T-helper 17 cell (primary cell): ENCODE data around the gene PTPRN2. TPM values are rescaled to one million over a fixed set of nuclear protein-coding genes. Genes with fewer than 3 reads are reported as not detected.

Experiments used
- ATAC-seq: fragments of 150-1000 bp; cut with Tn5 transposase; 2 replicates; pipeline ENCODE4 v1.10.0; 2021; ENCODE audit warnings: mild to moderate bottlenecking, moderate library complexity
- DNase-seq, 3 donors: peaks; one replicate each; pipeline versions ENCODE4 v3.0.0 to v3.0.0-alpha.2; 2020 to 2021
- H3K9me3 ChIP-seq: one replicate; pipeline ENCODE4 v1.7.0; 2013; ENCODE audit warnings: low read length, mild to moderate bottlenecking; ENCODE audit not compliant: control insufficient read depth, poor library complexity, severe bottlenecking
- H3K27ac Mint-ChIP-seq: one replicate; pipeline ENCODE4 v1.8.0; 2022; ENCODE audit warnings: mild to moderate bottlenecking, moderate library complexity, mixed read lengths
- H3K27me3 Mint-ChIP-seq: one replicate; pipeline ENCODE4 v1.8.0; 2022; ENCODE audit warnings: mixed read lengths
- H3K36me3 Mint-ChIP-seq: one replicate; pipeline ENCODE4 v1.8.0; 2022; ENCODE audit warnings: low read depth, mixed read lengths
- H3K4me1 Mint-ChIP-seq: one replicate; pipeline ENCODE4 v1.8.0; 2022; ENCODE audit warnings: mild to moderate bottlenecking, mixed read lengths
- H3K4me3 Mint-ChIP-seq: one replicate; pipeline ENCODE4 v1.8.0; 2022; ENCODE audit warnings: mild to moderate bottlenecking, moderate library complexity, mixed read lengths
- total RNA-seq, 4 donors: library from RNA in 2 of 4; stranded (reverse) in 2 of 4; gene quantifications; one replicate each; pipeline ENCODE4 v1.2.3 and lab custom pipeline; 2022 to 2026

The PTPRN2 gene
- total RNA-seq, 2 donors from 2014 or later = 0.42 to 0.57 TPM

DNA sequence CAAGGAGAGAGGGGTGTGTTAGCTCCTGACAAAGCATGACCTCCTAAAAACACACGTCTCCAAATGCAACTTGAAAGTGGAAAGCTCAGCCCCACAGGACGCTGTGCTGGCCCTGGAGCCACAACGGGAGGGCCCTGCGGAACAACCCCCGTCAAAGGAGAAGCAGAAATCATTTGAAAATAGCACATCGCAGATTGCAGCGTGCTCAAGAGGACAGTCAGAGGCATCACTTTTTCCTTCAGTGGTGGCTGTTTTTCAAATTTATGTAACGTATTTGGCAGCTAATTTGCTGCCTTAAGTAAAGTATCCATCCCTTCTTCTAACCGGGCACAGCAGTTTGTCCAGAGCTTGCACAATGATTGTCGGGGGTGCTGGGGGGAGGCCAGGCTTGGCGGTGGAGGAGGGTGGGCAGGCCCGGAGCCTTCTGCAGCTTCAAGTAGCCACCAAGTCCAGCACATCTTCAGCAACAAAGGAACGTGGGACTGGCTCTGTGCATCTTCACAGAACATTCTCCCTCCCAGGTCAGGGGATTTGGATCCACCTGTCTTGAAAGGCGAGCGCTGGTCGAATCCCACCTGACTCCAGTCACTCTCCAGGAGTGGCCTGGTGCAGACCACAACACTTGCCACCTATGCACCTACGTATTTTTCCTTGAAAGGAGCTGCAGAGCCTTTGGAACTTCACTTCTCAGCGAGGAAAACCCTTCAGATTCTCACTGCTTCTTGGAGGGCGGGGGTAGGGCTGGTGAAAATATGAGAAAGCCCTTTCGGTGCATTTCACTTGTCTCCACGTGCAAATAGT, 904.5 kb downstream of the PTPRN2 start:
- no peak overlapping the region for H3K27ac Mint-ChIP-seq
- no peaks in the 10 kb centered on the region for H3K9me3 ChIP-seq
- no peaks in the 10 kb centered on the region for H3K36me3 Mint-ChIP-seq
- no peak for ATAC-seq
- peaks cover 74% of the 10 kb centered on the region for H3K27me3 Mint-ChIP-seq
- no peak for DNase-seq
- H3K4me1 Mint-ChIP-seq = peaks cover 11% of the 10 kb centered on the region
- peak overlapping the region; percentile 63 for H3K4me3 Mint-ChIP-seq

DNA sequence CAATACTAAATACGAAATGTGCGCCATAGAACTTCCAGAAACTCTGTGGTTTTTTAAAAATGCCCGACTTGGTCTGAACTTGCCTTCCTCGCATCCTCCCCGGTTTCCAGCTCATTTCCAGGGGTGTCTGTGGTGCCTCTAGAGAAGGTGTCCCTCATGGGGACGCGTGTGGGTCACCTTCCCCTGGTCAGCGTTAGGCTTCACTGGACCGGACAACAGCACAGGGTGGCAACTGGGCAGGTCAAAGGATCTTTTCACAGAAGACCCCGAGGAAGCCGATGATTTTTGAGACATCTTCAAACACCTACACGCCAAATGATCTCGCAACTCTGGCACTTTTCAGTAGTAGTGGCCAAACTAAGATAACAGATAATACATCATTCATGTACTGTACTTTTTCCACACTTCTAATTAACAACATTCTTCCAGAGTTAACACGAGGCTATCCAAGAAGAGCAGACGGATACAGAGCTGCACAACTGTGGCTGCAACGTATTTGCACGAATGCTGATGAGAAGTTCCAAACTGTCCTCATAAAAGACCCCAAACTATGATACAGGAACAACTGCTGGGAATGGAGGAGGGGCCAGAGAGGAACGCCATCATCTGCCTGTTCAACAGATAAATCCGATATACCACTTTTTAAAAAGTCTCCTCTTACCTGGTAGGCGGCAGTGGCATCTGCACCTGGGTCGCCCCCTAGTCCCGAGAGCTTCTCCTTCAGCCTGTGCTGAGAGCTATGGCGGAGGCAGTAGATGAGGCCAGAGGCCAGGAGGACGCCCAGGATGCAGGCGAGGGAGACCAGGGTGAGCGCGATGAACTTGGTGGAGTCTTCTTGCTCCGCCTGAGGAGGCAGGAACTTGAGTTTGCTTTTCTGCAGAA, 905.3 kb downstream of the PTPRN2 start:
- ATAC-seq (no peak), DNase-seq (no peak)
- Mint-ChIP-seq H3K36me3 (no peaks in the 10 kb centered on the region), H3K27ac (no peak overlapping the region), H3K27me3 (peaks cover 74% of the 10 kb centered on the region), H3K4me3 (peak overlapping the region; percentile 39), H3K4me1 (peaks cover 11% of the 10 kb centered on the region)
- no peaks in the 10 kb centered on the region for H3K9me3 ChIP-seq

- H3K4me1 Mint-ChIP-seq = peaks cover 9% of the 10 kb centered on the region
- peaks cover 89% of the 10 kb centered on the region for H3K27me3 Mint-ChIP-seq
- ATAC-seq (no peak), DNase-seq (no peak)
- H3K36me3 Mint-ChIP-seq = peaks cover 3% of the 10 kb centered on the region
- no peak overlapping the region for H3K4me3 Mint-ChIP-seq
- H3K27ac Mint-ChIP-seq = no peak overlapping the region
- no peaks in the 10 kb centered on the region for H3K9me3 ChIP-seq
These were observed 908.0 kb downstream of the PTPRN2 start for GRCh38 chr7:157679607-157680006.

- no peaks in the 10 kb centered on the region for H3K9me3 ChIP-seq
- H3K27me3 Mint-ChIP-seq = peaks cover 87% of the 10 kb centered on the region
- no peak overlapping the region for H3K27ac Mint-ChIP-seq
- no peak for ATAC-seq
- H3K4me1 Mint-ChIP-seq = peaks cover 5% of the 10 kb centered on the region
- DNase-seq = no peak
- no peak overlapping the region for H3K4me3 Mint-ChIP-seq
- peaks cover 3% of the 10 kb centered on the region for H3K36me3 Mint-ChIP-seq
These were observed 909.1 kb downstream of the PTPRN2 start for GRCh38 chr7:157678501-157678900.

GRCh38 chr7:157676456-157677255, 911.0 kb downstream of the PTPRN2 start:
- Mint-ChIP-seq H3K4me3 (peak overlapping the region; percentile 41), H3K27me3 (peaks cover 87% of the 10 kb centered on the region), H3K36me3 (peaks cover 3% of the 10 kb centered on the region), H3K4me1 (peaks cover 5% of the 10 kb centered on the region), H3K27ac (no peak overlapping the region)
- DNase-seq (no peak), ATAC-seq (no peak)
- no peaks in the 10 kb centered on the region for H3K9me3 ChIP-seq

DNA sequence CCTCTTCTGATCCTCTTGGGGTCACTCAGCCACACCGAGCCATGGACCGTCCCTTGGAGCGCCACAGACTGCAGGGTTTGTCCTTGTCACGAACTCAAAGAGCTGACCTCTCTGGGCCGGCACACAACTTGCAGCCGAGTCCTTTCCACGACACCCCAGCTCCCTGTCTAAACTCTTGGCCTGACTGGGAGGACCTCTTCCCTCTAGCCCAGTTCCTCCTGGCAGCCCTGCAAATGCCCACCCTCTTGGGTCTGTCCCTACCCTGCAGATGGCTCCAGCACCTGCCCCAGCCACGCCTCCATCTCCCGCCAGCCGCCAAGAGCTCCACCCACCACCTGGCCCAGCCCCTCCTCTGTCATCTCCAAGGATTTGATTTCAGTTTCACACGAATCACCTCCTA, 911.6 kb downstream of the PTPRN2 start:
- Mint-ChIP-seq H3K27me3 (peaks cover 87% of the 10 kb centered on the region), H3K27ac (no peak overlapping the region), H3K4me1 (peaks cover 5% of the 10 kb centered on the region), H3K4me3 (no peak overlapping the region), H3K36me3 (peaks cover 3% of the 10 kb centered on the region)
- no peaks in the 10 kb centered on the region for H3K9me3 ChIP-seq
- no peak for ATAC-seq
- DNase-seq = no peak

DNA sequence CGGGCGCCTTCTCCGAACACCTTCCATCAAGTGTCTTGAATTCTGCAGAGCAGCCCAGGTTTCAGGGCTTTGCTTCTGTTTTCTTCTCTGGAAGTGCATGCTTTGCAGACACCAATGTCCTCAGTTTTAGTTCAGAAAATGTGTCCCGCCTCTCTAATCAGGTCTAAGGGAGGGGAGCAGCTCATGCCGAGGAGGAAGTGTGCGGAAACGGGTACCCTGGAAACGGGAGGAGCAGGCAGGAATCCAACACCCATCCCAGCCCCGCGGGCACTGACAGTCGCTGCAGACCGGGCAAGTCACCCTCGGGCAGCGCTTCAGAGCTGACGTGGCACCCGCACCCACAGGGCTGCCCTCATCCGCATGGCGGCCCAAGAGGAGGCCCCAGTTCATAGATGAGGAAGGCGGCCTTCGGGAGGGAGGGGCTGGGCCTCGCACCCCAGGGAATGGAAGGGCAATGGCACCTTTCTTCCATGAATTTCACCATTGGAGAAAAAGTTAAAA, 912.1 kb downstream of the PTPRN2 start:
- H3K9me3 ChIP-seq = no peaks in the 10 kb centered on the region
- H3K27me3 Mint-ChIP-seq = peaks cover 87% of the 10 kb centered on the region
- H3K36me3 Mint-ChIP-seq = peaks cover 3% of the 10 kb centered on the region
- DNase-seq (no peak), ATAC-seq (no peak)
- H3K4me1 Mint-ChIP-seq = peaks cover 4% of the 10 kb centered on the region
- no peak overlapping the region for H3K4me3 Mint-ChIP-seq
- no peak overlapping the region for H3K27ac Mint-ChIP-seq

GRCh38 chr7:157674715-157675426, 912.8 kb downstream of the PTPRN2 start:
- DNase-seq (no peak), ATAC-seq (no peak)
- no peaks in the 10 kb centered on the region for H3K9me3 ChIP-seq
- Mint-ChIP-seq H3K4me3 (no peak overlapping the region), H3K27me3 (peaks cover 87% of the 10 kb centered on the region), H3K4me1 (peaks cover 2% of the 10 kb centered on the region), H3K27ac (no peak overlapping the region), H3K36me3 (peaks cover 3% of the 10 kb centered on the region)

DNA sequence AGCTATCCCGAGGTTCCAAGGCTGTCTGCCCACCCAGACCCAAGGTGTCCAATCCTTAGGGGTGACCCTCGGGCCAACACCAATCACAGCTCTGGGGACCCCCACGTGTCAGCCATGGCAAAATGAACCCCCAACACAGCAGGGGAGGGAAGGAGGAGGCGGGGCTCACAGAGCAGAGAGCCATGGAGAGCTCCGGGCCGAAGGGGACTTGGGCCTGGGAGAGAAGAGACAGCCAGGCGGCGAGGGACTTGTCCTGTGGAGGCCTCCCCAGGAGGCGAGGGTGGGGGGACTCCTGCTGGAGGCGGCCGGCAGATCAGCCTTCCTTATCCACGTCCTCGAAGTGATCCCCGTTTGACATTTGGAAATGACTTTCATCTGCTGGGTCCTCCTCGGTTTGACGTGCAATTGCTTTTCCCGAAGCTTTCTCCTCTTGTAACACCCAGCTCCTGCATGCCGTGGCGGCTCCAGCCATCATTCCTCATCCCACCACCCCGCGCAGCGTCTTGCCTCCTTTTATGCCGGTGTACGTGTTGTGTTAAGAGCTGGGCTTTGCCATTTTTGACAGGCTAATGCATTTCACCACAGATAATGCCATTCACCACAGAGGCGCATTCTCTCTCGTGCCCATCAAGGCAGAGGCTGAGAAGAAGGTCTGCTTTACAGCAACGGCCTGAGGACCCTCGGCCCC, 913.5 kb downstream of the PTPRN2 start:
- no peak for DNase-seq
- Mint-ChIP-seq H3K27me3 (peaks cover 90% of the 10 kb centered on the region), H3K27ac (no peak overlapping the region), H3K4me1 (peaks cover 2% of the 10 kb centered on the region), H3K4me3 (no peak overlapping the region), H3K36me3 (peaks cover 3% of the 10 kb centered on the region)
- H3K9me3 ChIP-seq = no peaks in the 10 kb centered on the region
- no peak for ATAC-seq

GRCh38 chr7:157673573-157673972, 914.0 kb downstream of the PTPRN2 start:
- H3K27ac Mint-ChIP-seq = no peak overlapping the region
- no peak for ATAC-seq

GRCh38 chr7:157671358-157672255, 916.0 kb downstream of the PTPRN2 start:
- ATAC-seq = no peak
- H3K36me3 Mint-ChIP-seq = peaks cover 3% of the 10 kb centered on the region
- peaks cover 6% of the 10 kb centered on the region for H3K4me1 Mint-ChIP-seq
- no peak overlapping the region for H3K27ac Mint-ChIP-seq
- DNase-seq = no peak
- no peak overlapping the region for H3K4me3 Mint-ChIP-seq
- H3K9me3 ChIP-seq = no peaks in the 10 kb centered on the region
- peaks cover 83% of the 10 kb centered on the region for H3K27me3 Mint-ChIP-seq

More at GRCh38 chr7:157673573-157673972, 914.0 kb downstream of the PTPRN2 start:
- H3K27me3 Mint-ChIP-seq = peaks cover 92% of the 10 kb centered on the region
- DNase-seq = no peak
- peaks cover 3% of the 10 kb centered on the region for H3K36me3 Mint-ChIP-seq
- no peak overlapping the region for H3K4me3 Mint-ChIP-seq
- no peaks in the 10 kb centered on the region for H3K9me3 ChIP-seq
- H3K4me1 Mint-ChIP-seq = peaks cover 4% of the 10 kb centered on the region
